Fibroblast of villous mesenchyme (primary cell): ENCODE results near the gene MUC5AC. TPM values are rescaled to one million over a fixed set of nuclear protein-coding genes. Genes with fewer than 3 reads are reported as not detected.

Source experiments
- DNase-seq: peaks from one replicate; pipeline ENCODE4 v3.0.0-alpha.2; 2010; ENCODE audit warnings: low read depth
- H3K4me3 ChIP-seq: 2 replicates; pipeline ENCODE4 v1.5.1; 2011; ENCODE audit warnings: low read depth, mild to moderate bottlenecking, low read length
- CTCF ChIP-seq: IDR thresholded peaks from 2 replicates; pipeline ENCODE4 v1.5.1; 2012; ENCODE audit warnings: low read depth, mild to moderate bottlenecking, low read length; ENCODE audit not compliant: insufficient read depth
- total RNA-seq: library from RNA; depleted of rRNA; stranded (reverse); fragments of >200 nt; gene quantifications from 2 replicates; pipeline ENCODE4 v1.2.3, GENCODE V29; 2012

MUC5AC gene
- total RNA-seq, 1 donor = not detected

DNA sequence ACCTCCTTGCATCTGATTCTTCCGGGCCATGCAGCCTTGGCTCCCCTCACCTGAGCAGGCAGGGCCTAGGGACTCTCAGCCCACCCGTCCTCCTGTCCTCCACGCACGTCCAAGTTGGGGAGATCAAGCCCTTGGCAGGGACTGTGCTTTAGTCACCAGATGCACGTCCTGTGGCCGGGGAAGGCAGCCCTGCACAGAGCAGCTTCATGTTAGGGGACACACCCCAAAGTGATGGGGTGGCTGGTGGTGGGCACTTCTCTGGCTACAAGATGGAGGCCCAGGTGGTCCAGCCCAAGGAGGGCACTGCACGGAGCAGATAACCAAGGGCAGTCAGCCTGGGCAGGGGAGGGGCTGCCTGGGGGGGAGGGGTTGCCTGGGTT is 66.3 kb downstream of the MUC5AC start:
- no peak overlapping the region for H3K4me3 ChIP-seq
- DNase-seq = no peak
- no peak for TF ChIP-seq CTCF

DNA sequence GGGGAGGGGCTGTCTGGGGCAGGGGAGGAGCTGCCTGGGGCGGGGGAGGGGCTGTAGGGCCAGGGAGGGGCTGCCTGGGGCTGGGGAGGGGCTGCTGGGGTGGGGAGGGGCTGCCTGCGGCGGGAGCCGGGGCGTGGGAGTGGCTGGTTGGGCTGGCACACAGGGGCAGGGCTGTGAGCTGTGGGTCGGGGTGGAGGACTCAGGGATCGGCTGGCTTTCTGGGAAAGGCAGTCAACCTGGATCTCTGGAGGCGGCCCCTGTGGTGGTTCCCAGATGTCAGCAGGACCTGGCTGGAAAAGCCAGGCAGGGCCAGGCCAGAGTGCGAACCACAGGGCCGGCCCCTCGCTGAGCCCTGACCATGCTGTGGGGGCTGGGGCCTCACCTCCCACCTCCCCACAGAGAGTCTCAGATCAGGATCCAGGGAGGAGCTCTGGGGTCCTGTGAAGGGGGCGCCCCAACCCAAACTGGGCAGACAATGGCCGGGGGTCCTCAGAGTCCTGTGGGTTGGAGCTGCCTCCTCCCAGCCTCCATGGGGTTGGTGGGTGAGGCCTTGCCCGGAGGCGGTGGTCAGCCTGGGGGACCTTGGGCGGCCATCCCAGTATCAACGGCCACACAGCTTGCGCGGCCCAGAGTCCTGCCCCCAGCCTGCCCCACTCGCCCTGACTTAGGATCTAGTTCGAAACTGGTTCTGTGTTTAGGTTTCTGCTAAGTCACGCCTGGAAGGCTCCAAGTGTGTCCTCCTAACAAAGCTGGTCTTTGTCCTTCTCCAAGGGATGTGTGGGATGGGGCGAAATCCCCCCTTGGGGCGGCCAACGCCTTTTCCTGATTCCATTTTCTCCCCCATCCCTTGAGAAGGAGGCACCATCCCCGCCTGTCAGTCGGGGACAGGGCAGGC is 67.0 kb downstream of the MUC5AC start:
- TF ChIP-seq CTCF = no peak
- no peak overlapping the region for H3K4me3 ChIP-seq
- no peak for DNase-seq

GRCh38 chr11:1225386-1226225 is 67.9 kb downstream of the MUC5AC start:
- no peak for DNase-seq
- no peak overlapping the region for H3K4me3 ChIP-seq
- TF ChIP-seq CTCF = no peak

- DNase-seq = no peak
- no peak for TF ChIP-seq CTCF
These were observed 68.7 kb downstream of the MUC5AC start for GRCh38 chr11:1226226-1226985.

DNA sequence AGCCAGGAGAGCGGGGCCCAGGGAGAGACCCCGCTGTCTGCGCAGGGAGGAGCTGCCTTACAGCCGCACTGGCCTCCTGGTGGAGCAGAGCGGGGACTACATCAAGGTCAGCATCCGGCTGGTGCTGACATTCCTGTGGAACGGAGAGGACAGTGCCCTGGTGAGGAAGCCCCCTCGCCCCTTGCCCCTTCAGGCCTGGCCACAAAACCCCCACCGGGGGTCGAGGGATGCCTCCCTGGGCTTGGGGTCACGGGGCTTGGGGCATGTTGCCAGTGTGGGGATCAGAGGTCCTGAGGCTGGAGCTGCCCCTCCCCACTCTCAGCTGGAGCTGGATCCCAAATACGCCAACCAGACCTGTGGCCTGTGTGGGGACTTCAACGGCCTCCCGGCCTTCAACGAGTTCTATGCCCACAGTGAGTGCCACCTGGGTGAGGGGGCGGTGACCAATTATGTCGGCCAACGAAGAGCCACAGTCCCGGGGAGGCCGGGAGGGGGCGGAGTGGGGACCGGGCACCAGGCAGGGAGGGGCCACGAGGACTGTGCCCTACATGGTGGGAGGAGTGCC is 69.3 kb downstream of the MUC5AC start:
- no peak overlapping the region for H3K4me3 ChIP-seq
- no peak for DNase-seq
- no peak for TF ChIP-seq CTCF

More at GRCh38 chr11:1226226-1226985, 68.7 kb downstream of the MUC5AC start:
- no peak overlapping the region for H3K4me3 ChIP-seq

DNA sequence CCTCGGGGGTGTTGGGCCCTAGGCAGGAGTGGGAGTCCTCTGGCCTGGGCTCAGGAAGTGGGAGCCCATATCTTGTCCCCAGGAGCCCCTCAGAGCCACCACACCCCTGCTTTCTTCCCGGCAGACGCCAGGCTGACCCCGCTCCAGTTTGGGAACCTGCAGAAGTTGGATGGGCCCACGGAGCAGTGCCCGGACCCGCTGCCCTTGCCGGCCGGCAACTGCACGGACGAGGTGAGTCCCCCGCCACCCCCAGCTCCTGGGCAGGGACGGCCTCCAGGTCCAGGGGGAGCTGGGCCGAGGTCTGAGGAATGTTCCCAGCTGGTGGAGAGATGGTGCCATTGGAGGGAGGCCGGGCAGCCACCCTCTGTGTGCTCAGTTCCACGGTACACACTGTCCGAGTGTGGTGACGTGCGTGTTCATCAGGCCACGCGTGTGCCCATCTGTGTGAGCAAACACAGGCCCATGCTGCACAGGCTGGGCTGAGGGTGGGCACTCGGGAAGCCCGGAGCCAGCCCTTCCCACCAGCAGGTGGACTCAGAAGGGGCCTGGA is 69.9 kb downstream of the MUC5AC start:
- no peak overlapping the region for H3K4me3 ChIP-seq
- TF ChIP-seq CTCF = no peak
- no peak for DNase-seq
